Natural killer cell (primary cell): ENCODE results near the gene CCIN. TPM values are rescaled to one million over a fixed set of nuclear protein-coding genes. Genes with fewer than 3 reads are reported as not detected.

ENCODE experiments used
- ATAC-seq, 3 donors: fragments of 150-1000 bp in 2 of 3; fragments of 200-7000 bp in 1 of 3; cut with Tn5 transposase; 1 replicate in 1 of 3; 2 replicates in 2 of 3; pipeline ENCODE4 v1.10.0; 2021; ENCODE audit warnings: mild to moderate bottlenecking in 2 of 3, moderate library complexity in 2 of 3
- DNase-seq, 2 donors: peaks; one replicate each; pipeline versions ENCODE4 v3.0.0 to v3.0.0-alpha.2; 2013 to 2021; ENCODE audit warnings: mixed read lengths in 1 of 2
- H3K27ac ChIP-seq: one replicate; pipeline ENCODE4 v1.5.1; 2013; ENCODE audit warnings: mild to moderate bottlenecking, low read length
- H3K27me3 ChIP-seq: one replicate; pipeline ENCODE4 v1.6.1; 2013; ENCODE audit warnings: low read length; ENCODE audit not compliant: control insufficient read depth, insufficient read depth
- H3K36me3 ChIP-seq: one replicate; pipeline ENCODE4 v1.6.1; 2013; ENCODE audit warnings: low read length; ENCODE audit not compliant: control insufficient read depth, insufficient read depth
- H3K4me1 ChIP-seq: one replicate; pipeline ENCODE4 v1.6.1; 2013; ENCODE audit warnings: low read length; ENCODE audit not compliant: control insufficient read depth, insufficient read depth
- H3K4me3 ChIP-seq: one replicate; pipeline ENCODE4 v1.5.1; 2013; ENCODE audit warnings: low read length
- H3K9me3 ChIP-seq: one replicate; pipeline ENCODE4 v1.6.1; 2013; ENCODE audit warnings: low read length; ENCODE audit not compliant: control insufficient read depth, insufficient read depth
- H3K27ac Mint-ChIP-seq, 2 donors: one replicate each; pipeline ENCODE4 v1.8.0; 2022; ENCODE audit warnings: mild to moderate bottlenecking in 2 of 2, mixed read lengths in 2 of 2, moderate library complexity in 1 of 2
- H3K27me3 Mint-ChIP-seq, 2 donors: one replicate each; pipeline ENCODE4 v1.8.0; 2022; ENCODE audit warnings: low read depth in 2 of 2, mixed read lengths in 2 of 2
- H3K36me3 Mint-ChIP-seq: one replicate; pipeline ENCODE4 v1.8.0; 2022; ENCODE audit warnings: mixed read lengths
- H3K4me1 Mint-ChIP-seq, 2 donors: one replicate each; pipeline ENCODE4 v1.8.0; 2022; ENCODE audit warnings: mixed read lengths in 2 of 2
- H3K4me3 Mint-ChIP-seq: one replicate; pipeline ENCODE4 v1.8.0; 2022; ENCODE audit warnings: mild to moderate bottlenecking, moderate library complexity, mixed read lengths
- H3K9me3 Mint-ChIP-seq, 2 donors: one replicate each; pipeline ENCODE4 v1.8.0; 2022; ENCODE audit warnings: mixed read lengths in 2 of 2
- CTCF ChIP-seq: fragments of 200-600 bp; IDR thresholded peaks from one replicate; pipeline ENCODE4 v1.8.0; 2022; ENCODE audit warnings: antibody characterized with exemption
- WGBS: methylation state at CpG from one replicate; pipeline ENCODE4 v1.1.7; 2013; ENCODE audit warnings: missing lambda C conversion rate; ENCODE audit not compliant: insufficient coverage; 5-methylcytosine and 5-hydroxymethylcytosine counted together
- intact Hi-C: fragments of 100-400 bp; cut with micrococcal nuclease; formaldehyde crosslinking; loops from one replicate; pipeline ENCODE4 v1.14.2; 2022
- total RNA-seq, 4 donors: library from RNA; stranded (reverse); fragments of 120-200 nt in 1 of 4; gene quantifications; one replicate each; pipeline versions ENCODE4 v1.2.3 to v1.2.4, GENCODE V29; 2013 to 2022

CCIN gene
- total RNA-seq, 3 donors from 2014 or later (not counting 1 experiment from before 2014, with no cell fraction given), result 2.0 to 2.8 (median 2.0) TPM

- DNase-seq, result no peak
- H3K27ac Mint-ChIP-seq, result peak overlapping the region; percentile 39 to 91
- WGBS, result 69% methylated on average over 4 of the region's 4 CpGs
- intact Hi-C loops, result no loop called here
- peaks cover 17% of the 10 kb centered on the region for H3K36me3 ChIP-seq
- no peaks in the 10 kb centered on the region for H3K27me3 ChIP-seq
- no peak overlapping the region for H3K4me3 ChIP-seq
- TF ChIP-seq CTCF, result no peak
- H3K9me3 ChIP-seq, result no peaks in the 10 kb centered on the region
- H3K4me3 Mint-ChIP-seq, result peak overlapping the region; percentile 15
- peaks cover 9% of the 10 kb centered on the region for H3K36me3 Mint-ChIP-seq
- H3K4me1 Mint-ChIP-seq, result peaks cover 50 to 54% of the 10 kb centered on the region in 2 donors
- no peaks in the 10 kb centered on the region for H3K27me3 Mint-ChIP-seq
- no peak overlapping the region for H3K27ac ChIP-seq
- ATAC-seq, result no peak
- no peaks in the 10 kb centered on the region for H3K9me3 Mint-ChIP-seq
- peaks cover 25% of the 10 kb centered on the region for H3K4me1 ChIP-seq
Measured at GRCh38 chr9:36194326-36195000, 25.3 kb downstream of the CCIN start.

- Histone ChIP-seq H3K27ac (no peak overlapping the region), H3K4me1 (peaks cover 10% of the 10 kb centered on the region), H3K9me3 (no peaks in the 10 kb centered on the region), H3K4me3 (no peak overlapping the region), H3K36me3 (peaks cover 91% of the 10 kb centered on the region), H3K27me3 (no peaks in the 10 kb centered on the region)
- WGBS, result 90% methylated on average over 11 of the region's 11 CpGs
- ATAC-seq (no peak), DNase-seq (no peak)
- H3K36me3 Mint-ChIP-seq, result peaks cover 6% of the 10 kb centered on the region
- H3K27me3 Mint-ChIP-seq, result no peaks in the 10 kb centered on the region
- no peak for TF ChIP-seq CTCF
- peak overlapping the region in 1 of 2 donors; percentile 63 for H3K27ac Mint-ChIP-seq
- intact Hi-C loops, result no loop called here
- no peaks in the 10 kb centered on the region for H3K9me3 Mint-ChIP-seq
- no peak overlapping the region for H3K4me3 Mint-ChIP-seq
- peaks cover 47 to 51% of the 10 kb centered on the region in 2 donors for H3K4me1 Mint-ChIP-seq
Measured at GRCh38 chr9:36204906-36205547, 35.8 kb downstream of the CCIN start.

- Mint-ChIP-seq H3K27ac (peak overlapping the region; percentile 60 to 77), H3K36me3 (peaks cover 6% of the 10 kb centered on the region), H3K27me3 (no peaks in the 10 kb centered on the region), H3K4me3 (no peak overlapping the region), H3K9me3 (no peaks in the 10 kb centered on the region), H3K4me1 (peaks cover 56 to 69% of the 10 kb centered on the region in 2 donors)
- Histone ChIP-seq H3K27ac (no peak overlapping the region), H3K27me3 (no peaks in the 10 kb centered on the region), H3K36me3 (peaks cover 89% of the 10 kb centered on the region), H3K4me1 (peaks cover 10% of the 10 kb centered on the region), H3K4me3 (no peak overlapping the region), H3K9me3 (no peaks in the 10 kb centered on the region)
- 94% methylated on average over 4 of the region's 4 CpGs for WGBS
- ATAC-seq (no peak), DNase-seq (no peak)
- TF ChIP-seq CTCF, result no peak
- intact Hi-C loops, result no loop called here
Measured at GRCh38 chr9:36207016-36207415, 37.8 kb downstream of the CCIN start.
